Astrocyte (in vitro differentiated cells and primary cell): ENCODE measurements around the gene CMSS1. TPM values are rescaled to one million over a fixed set of nuclear protein-coding genes. Genes with fewer than 3 reads are reported as not detected.

Experiments
- DNase-seq: peaks from one replicate; pipeline ENCODE4 v3.0.0-alpha.2; 2010; ENCODE audit warnings: low read depth
- FAIRE-seq: peaks from 2 replicates; lab custom pipeline; 2011; peaks lifted over from hg19 to GRCh38; lab: Jason Lieb, UNC
- H2AFZ ChIP-seq: 2 replicates; pipeline ENCODE4 v1.6.0; 2012; ENCODE audit warnings: low read depth, low read length, inconsistent platforms
- H3K27ac ChIP-seq: 2 replicates; pipeline ENCODE4 v1.5.1; 2011; ENCODE audit warnings: low read depth, low read length, inconsistent platforms
- H3K27me3 ChIP-seq: 2 replicates; pipeline ENCODE4 v1.6.0; 2011; ENCODE audit warnings: low read length, inconsistent platforms; ENCODE audit not compliant: insufficient read depth
- H3K36me3 ChIP-seq: 2 replicates; pipeline ENCODE4 v1.5.1; 2011; ENCODE audit warnings: low read length, inconsistent platforms; ENCODE audit not compliant: insufficient read depth
- H3K4me1 ChIP-seq: 2 replicates; pipeline ENCODE4 v1.5.1; 2011; ENCODE audit warnings: low read length, inconsistent platforms; ENCODE audit not compliant: insufficient read depth
- H3K4me2 ChIP-seq: 2 replicates; pipeline ENCODE4 v1.6.0; 2012; ENCODE audit warnings: low read length, inconsistent platforms
- H3K4me3 ChIP-seq: 2 replicates; pipeline ENCODE4 v1.5.1; 2011; ENCODE audit warnings: low read depth, mild to moderate bottlenecking, low read length, inconsistent platforms; ENCODE audit not compliant: insufficient read depth
- H3K79me2 ChIP-seq: 2 replicates; pipeline ENCODE4 v1.6.0; 2012; ENCODE audit warnings: mild to moderate bottlenecking, low read length, inconsistent platforms; ENCODE audit not compliant: insufficient read depth
- H3K9ac ChIP-seq: 2 replicates; pipeline ENCODE4 v1.6.0; 2012; ENCODE audit warnings: mild to moderate bottlenecking, low read length, inconsistent platforms
- H3K9me3 ChIP-seq: 2 replicates; pipeline ENCODE4 v1.5.1; 2012; ENCODE audit warnings: low read depth, mild to moderate bottlenecking, low read length, inconsistent platforms; ENCODE audit not compliant: insufficient read depth
- H4K20me1 ChIP-seq: 2 replicates; pipeline ENCODE4 v1.6.0; 2012; ENCODE audit warnings: low read length, inconsistent platforms; ENCODE audit not compliant: insufficient read depth
- H3K27ac Mint-ChIP-seq: one replicate; pipeline ENCODE4 v1.8.0; 2021; ENCODE audit warnings: mild to moderate bottlenecking, mixed read lengths; ENCODE audit not compliant: unreplicated experiment
- H3K27me3 Mint-ChIP-seq: one replicate; pipeline ENCODE4 v1.8.0; 2021; ENCODE audit warnings: low read depth, mixed read lengths; ENCODE audit not compliant: unreplicated experiment
- H3K36me3 Mint-ChIP-seq: one replicate; pipeline ENCODE4 v1.8.0; 2021; ENCODE audit warnings: low read depth, mixed read lengths; ENCODE audit not compliant: unreplicated experiment
- H3K4me1 Mint-ChIP-seq: one replicate; pipeline ENCODE4 v1.8.0; 2021; ENCODE audit warnings: low read depth, mixed read lengths; ENCODE audit not compliant: unreplicated experiment
- H3K4me3 Mint-ChIP-seq: one replicate; pipeline ENCODE4 v1.8.0; 2021; ENCODE audit warnings: mild to moderate bottlenecking, moderate library complexity, mixed read lengths; ENCODE audit not compliant: unreplicated experiment
- H3K9me3 Mint-ChIP-seq: one replicate; pipeline ENCODE4 v1.8.0; 2021; ENCODE audit warnings: mild to moderate bottlenecking, mixed read lengths; ENCODE audit not compliant: unreplicated experiment
- EZH2 ChIP-seq: IDR thresholded peaks from 2 replicates; pipeline ENCODE4 v1.6.1; 2012; ENCODE audit warnings: mild to moderate bottlenecking, low read length, inconsistent platforms; ENCODE audit not compliant: insufficient read depth
- total RNA-seq: library from RNA; stranded (reverse); gene quantifications from 2 replicates; pipeline ENCODE4 v1.2.1, GENCODE V29; 2021
- TF ChIP-seq, protein P1 (sequence below): IDR thresholded peaks from 2 replicates; pipeline ENCODE4 v1.5.1; 2011; ENCODE audit warnings: low read depth, mild to moderate bottlenecking, inconsistent platforms, low read length, moderate library complexity; ENCODE audit not compliant: insufficient read depth

The CMSS1 gene
- total RNA-seq, 1 donor from 2014 or later, result 12.5 TPM

DNA sequence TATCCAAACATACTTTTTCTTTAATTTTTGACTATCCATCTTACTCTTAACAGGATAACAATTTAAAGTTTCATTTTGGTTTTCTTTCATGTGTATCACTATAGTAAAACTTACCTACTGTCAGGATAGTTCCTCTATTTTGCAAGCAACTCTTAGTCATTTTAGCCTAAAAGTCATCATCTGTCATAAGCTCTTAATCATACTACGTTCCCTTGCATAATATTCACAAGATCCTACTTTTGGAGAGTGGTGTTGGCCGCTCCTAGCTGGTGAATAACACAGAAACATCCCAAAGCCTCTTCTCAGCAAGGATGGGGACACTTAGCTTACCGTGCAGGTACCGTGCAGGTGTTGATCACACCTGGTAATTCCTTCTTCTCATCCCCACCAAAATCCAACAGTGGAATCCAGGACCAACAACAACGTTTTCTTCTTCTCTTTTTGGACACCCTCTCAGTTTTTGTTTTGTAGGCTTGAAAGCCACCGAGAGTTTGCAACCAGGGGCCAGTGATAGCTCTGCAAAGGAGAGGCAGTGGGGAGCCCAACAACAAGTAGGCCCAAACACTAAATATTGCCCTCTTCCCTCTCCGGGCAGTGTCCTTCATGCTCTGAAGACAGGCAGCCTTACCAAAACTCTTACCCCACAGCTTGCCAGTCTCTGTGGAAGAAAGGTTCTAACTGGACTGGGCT, 296.2 kb downstream of the CMSS1 start:
- DNase-seq (no peak), FAIRE-seq (no peak)
- TF ChIP-seq EZH2, result no peak
- TF ChIP-seq, protein P1, sequence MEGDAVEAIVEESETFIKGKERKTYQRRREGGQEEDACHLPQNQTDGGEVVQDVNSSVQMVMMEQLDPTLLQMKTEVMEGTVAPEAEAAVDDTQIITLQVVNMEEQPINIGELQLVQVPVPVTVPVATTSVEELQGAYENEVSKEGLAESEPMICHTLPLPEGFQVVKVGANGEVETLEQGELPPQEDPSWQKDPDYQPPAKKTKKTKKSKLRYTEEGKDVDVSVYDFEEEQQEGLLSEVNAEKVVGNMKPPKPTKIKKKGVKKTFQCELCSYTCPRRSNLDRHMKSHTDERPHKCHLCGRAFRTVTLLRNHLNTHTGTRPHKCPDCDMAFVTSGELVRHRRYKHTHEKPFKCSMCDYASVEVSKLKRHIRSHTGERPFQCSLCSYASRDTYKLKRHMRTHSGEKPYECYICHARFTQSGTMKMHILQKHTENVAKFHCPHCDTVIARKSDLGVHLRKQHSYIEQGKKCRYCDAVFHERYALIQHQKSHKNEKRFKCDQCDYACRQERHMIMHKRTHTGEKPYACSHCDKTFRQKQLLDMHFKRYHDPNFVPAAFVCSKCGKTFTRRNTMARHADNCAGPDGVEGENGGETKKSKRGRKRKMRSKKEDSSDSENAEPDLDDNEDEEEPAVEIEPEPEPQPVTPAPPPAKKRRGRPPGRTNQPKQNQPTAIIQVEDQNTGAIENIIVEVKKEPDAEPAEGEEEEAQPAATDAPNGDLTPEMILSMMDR, result no peak
- H3K36me3 Mint-ChIP-seq, result no peaks in the 10 kb centered on the region
- Histone ChIP-seq H3K27ac (no peak overlapping the region), H3K9ac (no peak overlapping the region), H3K4me1 (no peaks in the 10 kb centered on the region), H3K36me3 (no peaks in the 10 kb centered on the region), H3K79me2 (no peaks in the 10 kb centered on the region), H3K4me2 (no peak overlapping the region), H4K20me1 (no peaks in the 10 kb centered on the region), H3K27me3 (no peaks in the 10 kb centered on the region), H2AFZ (no peak overlapping the region), H3K4me3 (no peak overlapping the region), H3K9me3 (no peaks in the 10 kb centered on the region)
- H3K27me3 Mint-ChIP-seq, result no peaks in the 10 kb centered on the region
- no peaks in the 10 kb centered on the region for H3K9me3 Mint-ChIP-seq
- H3K4me3 Mint-ChIP-seq, result no peak overlapping the region
- peaks cover 4% of the 10 kb centered on the region for H3K4me1 Mint-ChIP-seq
- no peak overlapping the region for H3K27ac Mint-ChIP-seq

DNA sequence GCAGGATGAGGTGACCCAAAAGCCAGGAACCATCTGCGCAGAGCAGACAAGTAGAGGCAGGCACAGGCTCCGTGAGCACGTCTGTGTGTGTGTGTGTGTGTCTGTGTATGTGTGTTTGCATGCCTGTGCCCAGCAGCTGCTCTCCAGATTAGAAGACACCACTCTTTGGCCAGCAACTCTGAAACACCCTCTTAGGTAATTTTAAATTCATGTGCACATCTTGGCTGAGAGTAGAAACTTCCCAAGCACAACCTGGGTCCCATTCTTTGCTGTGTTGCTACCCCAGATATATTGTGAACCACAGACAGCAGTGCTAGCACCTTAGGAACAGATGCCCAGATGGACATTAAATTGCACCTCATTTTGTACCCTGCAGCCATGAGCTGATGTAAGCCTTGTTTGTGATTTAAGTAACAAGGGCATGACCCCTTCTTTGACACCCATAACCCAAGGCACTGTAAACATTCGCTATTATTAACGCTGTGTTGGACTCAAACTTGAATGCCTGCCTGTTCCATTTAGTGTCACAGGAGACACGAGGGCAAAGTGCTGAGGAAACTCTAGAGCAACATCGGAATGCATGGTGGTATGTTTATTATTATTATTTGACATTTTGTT, 296.9 kb downstream of the CMSS1 start, which contains the start of gene FILIP1L:
TSS of gene FILIP1L (minus strand) at position 89 of the 618 bp plus-strand sequence.
- TF ChIP-seq, protein P1, result no peak
- TF ChIP-seq EZH2, result no peak
- H3K36me3 ChIP-seq, result no peaks in the 10 kb centered on the region
- Mint-ChIP-seq H3K27ac (no peak within 1 kb of the TSS), H3K4me1 (peaks cover 4% of the 10 kb centered on the region), H3K27me3 (no peaks in the 10 kb centered on the region), H3K9me3 (no peaks in the 10 kb centered on the region), H3K36me3 (no peaks in the 10 kb centered on the region), H3K4me3 (no peak within 1 kb of the TSS)
- H2AFZ ChIP-seq, result no peak within 1 kb of the TSS
- no peak for FAIRE-seq
- H3K9me3 ChIP-seq, result no peaks in the 10 kb centered on the region
- no peak within 1 kb of the TSS for H3K27ac ChIP-seq
- no peak within 1 kb of the TSS for H3K9ac ChIP-seq
- DNase-seq, result no peak
- no peaks in the 10 kb centered on the region for H3K27me3 ChIP-seq
- no peaks in the 10 kb centered on the region for H4K20me1 ChIP-seq
- H3K4me3 ChIP-seq, result no peak within 1 kb of the TSS
- H3K79me2 ChIP-seq, result no peaks in the 10 kb centered on the region
- H3K4me1 ChIP-seq, result no peaks in the 10 kb centered on the region
- H3K4me2 ChIP-seq, result no peak within 1 kb of the TSS

DNA sequence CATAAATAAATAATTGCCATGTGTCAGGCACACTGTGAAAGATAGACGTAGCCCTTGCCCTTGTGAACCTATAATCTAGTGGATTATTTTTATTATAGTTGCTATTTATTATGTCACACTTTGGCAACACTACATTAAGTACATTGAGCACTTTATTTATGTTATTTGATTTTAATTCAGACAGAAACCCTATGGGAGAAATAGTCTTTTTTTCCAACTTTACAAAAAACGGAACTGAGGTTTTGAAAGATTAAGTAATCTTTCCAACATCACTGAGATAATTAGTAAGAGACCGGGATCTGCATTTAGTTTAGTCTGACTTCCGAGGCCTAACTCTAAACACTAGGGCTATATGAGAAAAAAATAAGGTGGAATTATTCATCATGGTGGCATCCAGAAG, 299.4 kb downstream of the CMSS1 start:
- Mint-ChIP-seq H3K27ac (no peak overlapping the region), H3K27me3 (no peaks in the 10 kb centered on the region), H3K9me3 (peaks cover 1% of the 10 kb centered on the region), H3K4me3 (no peak overlapping the region), H3K4me1 (no peaks in the 10 kb centered on the region), H3K36me3 (no peaks in the 10 kb centered on the region)
- TF ChIP-seq EZH2, result no peak
- Histone ChIP-seq H3K4me1 (no peaks in the 10 kb centered on the region), H3K9ac (no peak overlapping the region), H3K36me3 (no peaks in the 10 kb centered on the region), H4K20me1 (no peaks in the 10 kb centered on the region), H3K79me2 (no peaks in the 10 kb centered on the region), H3K27me3 (no peaks in the 10 kb centered on the region), H3K27ac (no peak overlapping the region), H3K4me2 (no peak overlapping the region), H2AFZ (no peak overlapping the region), H3K4me3 (no peak overlapping the region), H3K9me3 (no peaks in the 10 kb centered on the region)
- FAIRE-seq, result no peak
- DNase-seq, result no peak
